Measurements from ENCODE around the gene RAB27B. TPM values are rescaled to one million over a fixed set of nuclear protein-coding genes. Genes with fewer than 3 reads are reported as not detected.

Gene RAB27B
- total RNA-seq, result 0.96 and 1.6 TPM in 2 replicates

GRCh38 chr18:54828281-54828881 is at the start of gene RAB27B:
TSS of gene RAB27B (plus strand) at chr18:54828477. CDS start at chr18:54877586, 49,109 bp downstream.
- TF ChIP-seq CTCF (IDR thresholded peaks at IDR 0.05; ENCODE audit: insufficient read depth, low read length, poor library complexity, severe bottlenecking), result no peak
- Histone ChIP-seq H3K4me3 (ENCODE audit: low read depth, low read length) (peak within 1 kb of the TSS; percentile 57), H3K27me3 (ENCODE audit: control insufficient read depth, insufficient read depth, low read length) (no peaks in the 10 kb centered on the region), H3K36me3 (ENCODE audit: control insufficient read depth, insufficient read depth, low read length) (no peaks in the 10 kb centered on the region)
- DNase-seq (ENCODE audit: low read depth), result peak; percentile 86

- no peak overlapping the region for H3K4me3 ChIP-seq (ENCODE audit: low read depth, low read length)
- H3K36me3 ChIP-seq (ENCODE audit: control insufficient read depth, insufficient read depth, low read length), result no peaks in the 10 kb centered on the region
- no peaks in the 10 kb centered on the region for H3K27me3 ChIP-seq (ENCODE audit: control insufficient read depth, insufficient read depth, low read length)
- TF ChIP-seq CTCF (IDR thresholded peaks at IDR 0.05; ENCODE audit: insufficient read depth, low read length, poor library complexity, severe bottlenecking), result no peak
- no peak for DNase-seq (ENCODE audit: low read depth)
These were observed 47.9 kb upstream of the RAB27B start for GRCh38 chr18:54780285-54780861.

- Histone ChIP-seq H3K27me3 (ENCODE audit: control insufficient read depth, insufficient read depth, low read length) (no peaks in the 10 kb centered on the region), H3K4me3 (ENCODE audit: low read depth, low read length) (no peak overlapping the region), H3K36me3 (ENCODE audit: control insufficient read depth, insufficient read depth, low read length) (no peaks in the 10 kb centered on the region)
- no peak for DNase-seq (ENCODE audit: low read depth)
- TF ChIP-seq CTCF (IDR thresholded peaks at IDR 0.05; ENCODE audit: insufficient read depth, low read length, poor library complexity, severe bottlenecking), result no peak
These were observed 47.3 kb upstream of the RAB27B start for GRCh38 chr18:54780970-54781369.

- H3K4me3 ChIP-seq (ENCODE audit: low read depth, low read length), result no peak overlapping the region
- no peaks in the 10 kb centered on the region for H3K36me3 ChIP-seq (ENCODE audit: control insufficient read depth, insufficient read depth, low read length)
- TF ChIP-seq CTCF (IDR thresholded peaks at IDR 0.05; ENCODE audit: insufficient read depth, low read length, poor library complexity, severe bottlenecking), result no peak
- no peaks in the 10 kb centered on the region for H3K27me3 ChIP-seq (ENCODE audit: control insufficient read depth, insufficient read depth, low read length)
- no peak for DNase-seq (ENCODE audit: low read depth)
These were observed 45.1 kb upstream of the RAB27B start for GRCh38 chr18:54783139-54783538.

- no peak for TF ChIP-seq CTCF (IDR thresholded peaks at IDR 0.05; ENCODE audit: insufficient read depth, low read length, poor library complexity, severe bottlenecking)
- Histone ChIP-seq H3K27me3 (ENCODE audit: control insufficient read depth, insufficient read depth, low read length) (no peaks in the 10 kb centered on the region), H3K4me3 (ENCODE audit: low read depth, low read length) (no peak overlapping the region), H3K36me3 (ENCODE audit: control insufficient read depth, insufficient read depth, low read length) (no peaks in the 10 kb centered on the region)
- no peak for DNase-seq (ENCODE audit: low read depth)
These were observed 42.1 kb upstream of the RAB27B start for GRCh38 chr18:54786206-54786605.

GRCh38 chr18:54787121-54787520 is 41.2 kb upstream of the RAB27B start:
- no peak for DNase-seq (ENCODE audit: low read depth)
- H3K27me3 ChIP-seq (ENCODE audit: control insufficient read depth, insufficient read depth, low read length), result no peaks in the 10 kb centered on the region
- no peak for TF ChIP-seq CTCF (IDR thresholded peaks at IDR 0.05; ENCODE audit: insufficient read depth, low read length, poor library complexity, severe bottlenecking)
- no peak overlapping the region for H3K4me3 ChIP-seq (ENCODE audit: low read depth, low read length)
- H3K36me3 ChIP-seq (ENCODE audit: control insufficient read depth, insufficient read depth, low read length), result no peaks in the 10 kb centered on the region

All from kidney epithelial cell (primary cell).